ENCODE results near the gene UCP2. TPM values are rescaled to one million over a fixed set of nuclear protein-coding genes. Genes with fewer than 3 reads are reported as not detected.
A peak's percentile ranks its signal among the peaks of the same experiment; 100 is the strongest.

The UCP2 gene
- total and polyA plus RNA-seq, 8 donors: 15.2 to 111 (median 45.6) TPM

- intact Hi-C loops (cut with DNase I; ENCODE audit: low total_unique reads): no loop called here
- Histone ChIP-seq H3K36me3 (peaks cover 12 to 31% (median 20%) of the 10 kb centered on the region in 4 donors), H3K4me3 (no peak overlapping the region), H3K27me3 (no peaks in the 10 kb centered on the region), H3K9me3 (no peaks in the 10 kb centered on the region), H3K27ac (no peak overlapping the region), H3K4me1 (no peaks in the 10 kb centered on the region)
- TF ChIP-seq EP300 (IDR thresholded peaks at IDR 0.05): no peak
- WGBS, 5 donors: 88 to 95% (median 92%) methylated on average over 13 of the region's 13 CpGs
- DNase-seq: no peak
Observed at GRCh38 chr11:73998846-73999575, 16.4 kb upstream of the UCP2 start.

GRCh38 chr11:73997120-73997770, 14.6 kb upstream of the UCP2 start:
- DNase-seq: no peak
- 69 to 90% (median 84%) methylated on average over 6 of the region's 6 CpGs for WGBS, 5 donors
- no peak overlapping the region for H3K27ac ChIP-seq
- no peak overlapping the region for H3K4me3 ChIP-seq
- intact Hi-C loops (cut with DNase I; ENCODE audit: low total_unique reads): no loop called here
- H3K27me3 ChIP-seq: no peaks in the 10 kb centered on the region
- peaks cover 0 to 15% (median 8%) of the 10 kb centered on the region in 4 donors for H3K36me3 ChIP-seq
- H3K9me3 ChIP-seq: no peaks in the 10 kb centered on the region
- no peaks in the 10 kb centered on the region for H3K4me1 ChIP-seq
- no peak for TF ChIP-seq POLR2A (IDR thresholded peaks at IDR 0.05)
- TF ChIP-seq EP300 (IDR thresholded peaks at IDR 0.05): no peak
- TF ChIP-seq POLR2AphosphoS5 (IDR thresholded peaks at IDR 0.05): no peak
- no peak for TF ChIP-seq CTCF (IDR thresholded peaks at IDR 0.05)

GRCh38 chr11:73996161-73996747, 13.6 kb upstream of the UCP2 start:
- peaks cover 0 to 8% (median 6%) of the 10 kb centered on the region in 4 donors for H3K36me3 ChIP-seq
- no peak for DNase-seq
- no peak overlapping the region for H3K4me3 ChIP-seq
- WGBS, 5 donors: 59 to 78% (median 63%) methylated on average over 4 of the region's 4 CpGs
- H3K27me3 ChIP-seq: no peaks in the 10 kb centered on the region
- H3K4me1 ChIP-seq: no peaks in the 10 kb centered on the region
- no peak overlapping the region for H3K27ac ChIP-seq
- TF ChIP-seq EP300 (IDR thresholded peaks at IDR 0.05) (no peak), CTCF (IDR thresholded peaks at IDR 0.05) (no peak), POLR2AphosphoS5 (IDR thresholded peaks at IDR 0.05) (no peak), POLR2A (IDR thresholded peaks at IDR 0.05) (no peak)
- intact Hi-C loops (cut with DNase I; ENCODE audit: low total_unique reads): no loop called here
- H3K9me3 ChIP-seq: no peaks in the 10 kb centered on the region

- Histone ChIP-seq H3K27ac (peak overlapping the region in 1 of 5 donors; percentile 24), H3K4me3 (no peak overlapping the region), H3K27me3 (no peaks in the 10 kb centered on the region), H3K9me3 (no peaks in the 10 kb centered on the region), H3K36me3 (peaks cover 0 to 3% (median 2%) of the 10 kb centered on the region in 4 donors), H3K4me1 (no peaks in the 10 kb centered on the region)
- 70 to 81% (median 74%) methylated on average over 2 of the region's 2 CpGs for WGBS, 5 donors
- DNase-seq: no peak
- intact Hi-C loops (cut with DNase I; ENCODE audit: low total_unique reads): no loop called here
- TF ChIP-seq CTCF (IDR thresholded peaks at IDR 0.05) (no peak), POLR2AphosphoS5 (IDR thresholded peaks at IDR 0.05) (no peak), POLR2A (IDR thresholded peaks at IDR 0.05) (no peak), EP300 (IDR thresholded peaks at IDR 0.05) (no peak)
Observed at GRCh38 chr11:73995731-73996130, 13.1 kb upstream of the UCP2 start.
